ENCODE results near the gene TICRR.

Gene TICRR

DNA sequence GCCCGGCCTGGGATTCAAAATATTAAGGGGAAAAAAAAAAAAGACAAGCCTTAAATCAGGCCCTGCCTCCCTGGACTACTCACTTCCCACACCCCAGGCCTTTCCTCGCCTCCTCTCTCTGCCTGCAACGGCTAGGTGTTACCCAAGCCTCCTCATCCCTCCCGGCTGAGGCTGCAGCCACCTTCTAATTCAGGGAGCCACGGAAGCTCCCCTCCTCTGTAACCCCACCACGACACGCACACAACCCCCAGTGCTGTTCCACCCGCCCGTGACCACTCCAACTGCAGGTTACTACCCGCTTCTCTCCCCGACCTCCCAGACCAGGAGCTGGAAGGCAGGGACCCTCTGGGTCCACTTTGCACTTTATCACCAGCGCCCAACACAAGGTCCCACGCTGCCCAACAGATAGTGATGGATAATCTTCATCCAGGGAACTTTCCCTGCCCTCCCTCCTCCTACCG lies 79.1 kb downstream of the TICRR start:
- DNase-seq (ENCODE audit: low read depth, low spot score): no peak

DNA sequence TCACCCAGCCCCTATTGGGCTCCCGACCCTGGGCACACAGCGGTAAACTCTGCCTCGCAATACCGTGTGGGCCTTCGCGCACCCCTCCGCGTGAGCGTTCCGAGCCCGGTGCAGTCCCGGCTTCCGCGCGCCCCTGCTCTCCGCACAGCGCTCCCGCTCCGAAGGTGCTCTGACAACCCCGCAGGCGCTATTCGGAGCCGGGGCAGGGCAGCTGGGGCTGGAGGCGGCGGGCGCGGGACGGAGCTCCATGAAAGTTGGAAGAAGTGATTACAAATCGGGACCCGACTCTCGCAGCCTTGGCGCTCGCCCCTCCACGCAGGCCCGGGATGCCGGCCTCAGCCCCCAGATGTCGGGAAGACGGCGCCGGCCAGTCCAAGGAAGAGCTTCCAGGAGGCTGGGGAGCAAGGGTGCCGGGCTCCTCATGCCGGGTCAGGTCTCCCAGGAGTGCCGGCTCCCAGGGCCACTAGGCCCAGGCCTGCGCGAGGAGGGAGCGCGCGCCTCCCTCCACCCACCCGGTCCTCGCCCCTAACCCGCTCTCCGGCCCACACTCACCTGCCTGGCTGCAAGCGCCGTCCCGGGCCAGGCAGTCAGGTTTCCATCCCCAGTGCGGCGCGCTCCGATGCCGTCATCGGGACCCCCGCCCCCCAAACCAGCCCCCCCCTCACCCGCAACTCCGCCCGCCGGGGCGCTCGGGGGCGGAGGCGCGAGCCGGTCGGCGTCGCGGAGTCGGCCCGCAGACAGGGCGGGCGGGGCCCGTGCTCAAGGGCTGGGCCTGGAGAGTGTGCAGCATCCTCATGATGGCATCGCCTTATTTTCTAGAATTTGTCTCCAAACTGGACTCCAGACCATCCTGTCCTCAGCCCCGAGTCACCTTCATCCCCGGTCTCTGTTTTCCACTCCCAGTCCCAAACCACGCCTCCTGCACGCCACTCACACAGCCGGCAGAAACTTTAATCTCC lies 79.9 kb downstream of the TICRR start, which contains the start of gene KIF7:
TSS of gene KIF7 (minus strand) at position 621 of the 959 bp plus-strand sequence. CDS start 2,537 bp downstream, outside the sequence.
- no peak for DNase-seq (ENCODE audit: low read depth, low spot score)

DNA sequence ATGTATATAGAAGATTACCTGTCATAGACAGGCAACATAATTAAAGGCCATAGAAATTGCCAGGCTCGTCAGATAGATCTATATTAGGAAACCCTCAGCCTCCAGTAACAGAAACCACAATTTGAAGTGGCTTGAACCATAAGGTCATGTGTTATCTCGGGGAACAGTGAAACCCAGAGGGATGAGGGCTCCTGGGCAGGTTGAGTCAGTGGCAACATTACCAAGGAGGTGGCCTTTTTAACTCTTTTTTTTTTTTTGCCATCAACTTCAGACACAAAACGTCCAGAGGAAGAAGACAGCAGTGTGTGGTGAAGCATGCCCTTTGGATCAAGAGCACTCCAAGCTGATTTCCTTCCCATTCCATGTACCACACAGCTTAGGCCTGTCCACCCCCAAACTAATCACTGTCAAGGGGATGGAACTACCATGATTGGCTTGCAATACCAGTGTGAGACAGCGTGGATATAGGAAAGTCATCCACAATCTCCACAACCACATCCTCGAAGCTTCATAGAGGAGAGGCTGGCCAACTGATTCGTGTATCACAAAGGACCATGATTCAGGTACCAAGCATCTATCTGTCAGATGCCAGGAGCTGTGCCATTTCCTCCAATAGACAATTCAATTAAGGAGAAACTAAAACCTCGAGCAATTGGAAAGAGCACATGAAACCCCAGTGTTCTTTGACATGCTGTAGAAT lies 81.0 kb downstream of the TICRR start:
- DNase-seq (ENCODE audit: low read depth, low spot score): no peak

DNA sequence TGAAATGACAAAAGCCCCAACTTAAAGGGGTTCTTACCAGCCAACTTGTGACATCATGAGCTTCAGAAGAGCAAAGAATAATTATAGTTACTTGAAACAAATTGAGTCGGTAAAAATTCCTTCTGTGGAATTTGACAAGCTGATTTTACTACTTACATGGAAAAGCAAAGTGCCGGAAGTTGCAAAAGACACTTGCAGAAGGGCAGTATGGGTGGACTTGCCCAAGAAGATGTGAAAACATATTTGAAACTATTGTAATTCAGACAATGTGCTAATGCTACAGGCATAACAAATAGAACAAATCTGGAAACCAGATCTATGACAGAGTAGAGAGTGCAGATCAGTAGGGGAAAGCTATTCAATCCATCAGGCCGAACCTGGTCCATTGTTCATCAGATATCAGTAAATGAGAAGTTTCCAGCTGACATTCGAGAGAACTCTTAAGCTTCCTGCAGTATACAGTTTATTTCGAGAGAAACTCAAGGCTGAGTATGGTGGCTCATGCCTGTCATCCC lies 82.5 kb downstream of the TICRR start:
- no peak for DNase-seq (ENCODE audit: low read depth, low spot score)

DNA sequence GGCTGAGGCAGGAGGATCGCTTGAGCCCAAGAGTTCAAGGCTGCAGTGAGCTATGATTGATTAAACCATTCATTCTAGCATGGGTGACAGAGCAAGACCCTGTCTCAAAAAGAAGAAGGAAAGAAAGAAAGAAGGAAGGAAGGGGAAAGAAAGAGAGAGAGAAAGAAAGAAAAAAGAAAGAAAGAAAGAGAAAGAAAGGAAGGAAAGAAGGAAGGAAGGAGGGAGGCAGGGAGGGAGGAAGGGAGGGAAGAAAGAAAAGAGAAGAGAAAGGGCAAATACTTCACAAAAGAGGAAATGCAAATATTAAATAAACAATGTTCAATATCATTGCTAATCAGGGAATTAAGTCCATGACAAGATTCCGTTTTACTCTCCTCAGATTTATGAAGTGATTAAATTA lies 84.0 kb downstream of the TICRR start:
- no peak for DNase-seq (ENCODE audit: low read depth, low spot score)

DNA sequence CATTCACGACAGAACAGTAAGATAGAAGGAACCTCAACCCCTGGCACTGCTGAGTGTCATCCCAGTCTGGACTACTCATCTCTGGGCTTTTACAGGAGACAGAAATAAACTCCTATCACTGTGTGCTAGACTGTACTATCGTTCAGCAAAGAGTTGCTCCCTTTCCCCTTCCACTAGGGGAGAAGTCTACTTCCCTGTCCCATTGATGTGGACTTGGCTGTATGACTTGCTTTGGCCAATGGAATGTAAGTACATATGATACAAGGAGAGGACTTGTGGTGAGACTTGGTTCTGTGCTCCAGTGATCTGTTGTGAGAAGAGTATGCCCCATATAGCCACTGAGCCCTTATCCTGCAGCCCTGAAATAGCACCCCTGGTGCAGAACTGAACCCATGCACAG lies 85.3 kb downstream of the TICRR start:
- no peak for DNase-seq (ENCODE audit: low read depth, low spot score)

DNA sequence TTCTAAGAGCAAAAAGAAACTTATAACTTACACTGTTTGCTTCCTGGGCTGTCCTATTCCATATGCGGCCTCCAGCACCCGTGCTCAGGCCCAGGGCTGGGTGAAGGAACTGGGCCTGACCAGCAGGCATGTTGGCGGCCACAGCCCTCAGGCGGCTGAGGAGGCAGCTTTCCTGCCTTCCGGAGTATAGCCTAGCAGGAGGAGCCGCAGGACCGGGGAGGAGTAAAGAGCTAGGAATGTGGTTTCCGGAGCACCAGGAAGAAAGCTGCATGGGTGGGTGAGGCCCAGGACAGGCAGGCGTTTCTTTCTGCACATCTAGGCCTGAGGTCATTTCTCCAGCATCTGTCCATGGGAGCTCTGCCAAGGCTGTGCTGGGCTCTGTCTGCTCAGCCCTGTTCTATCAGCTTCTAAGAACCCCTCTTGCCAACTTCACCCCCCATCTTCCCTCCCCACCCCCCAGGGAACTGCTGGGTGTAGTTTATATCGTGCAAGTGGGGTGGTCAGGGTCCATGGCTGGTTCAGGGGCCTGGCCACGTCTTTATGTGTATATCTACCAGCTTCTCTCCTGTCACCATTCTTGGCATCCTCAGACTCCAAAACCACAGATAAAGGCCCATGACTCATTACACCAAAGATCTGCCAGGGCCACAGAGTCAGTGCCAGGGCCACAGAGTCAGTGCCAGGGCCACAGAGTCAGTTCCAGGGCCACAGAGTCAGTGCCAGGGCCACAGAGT lies 87.8 kb downstream of the TICRR start:
- DNase-seq (ENCODE audit: low read depth, low spot score): no peak

DNA sequence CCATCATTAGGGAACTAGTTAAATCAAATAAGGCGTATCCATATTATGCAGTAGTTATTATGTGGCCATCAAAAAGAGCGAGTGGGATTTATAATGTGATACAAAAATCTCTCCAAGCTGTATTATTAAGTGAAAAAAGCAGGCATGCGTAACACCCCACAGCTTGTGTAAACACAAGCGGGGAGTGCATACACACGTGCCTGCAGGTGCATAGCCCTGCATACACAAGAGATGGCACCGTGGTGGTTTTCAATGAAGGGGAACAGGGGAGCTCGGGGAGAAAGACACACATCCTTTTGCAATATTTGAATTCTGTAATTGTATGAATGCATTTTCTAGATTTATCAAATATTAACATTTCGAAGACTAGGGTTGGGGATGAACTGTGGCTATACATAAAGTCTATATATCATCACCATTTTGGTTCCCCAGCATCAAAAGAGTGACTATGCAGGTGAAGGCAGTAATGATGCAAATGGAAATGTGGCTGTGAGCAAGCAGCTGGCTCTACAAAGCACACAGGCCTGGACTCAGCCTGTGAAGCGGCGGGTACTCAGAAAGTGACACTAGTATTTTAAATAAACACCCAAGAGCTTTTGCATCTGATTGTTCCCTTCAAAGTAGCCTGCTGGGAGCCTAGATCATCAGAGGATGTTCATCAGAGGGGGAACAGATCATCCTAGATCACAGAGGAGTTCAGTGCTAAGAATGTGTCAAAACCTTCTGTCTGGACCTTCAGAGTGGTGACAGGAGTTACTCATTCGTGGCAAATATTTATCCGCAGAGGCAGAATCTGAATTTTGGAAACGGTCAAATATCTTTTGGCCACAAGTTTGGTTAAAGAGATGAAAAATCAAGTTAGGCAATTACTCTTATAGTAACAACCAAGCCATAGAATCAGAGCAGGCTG lies 89.4 kb downstream of the TICRR start:
- no peak for DNase-seq (ENCODE audit: low read depth, low spot score)

DNA sequence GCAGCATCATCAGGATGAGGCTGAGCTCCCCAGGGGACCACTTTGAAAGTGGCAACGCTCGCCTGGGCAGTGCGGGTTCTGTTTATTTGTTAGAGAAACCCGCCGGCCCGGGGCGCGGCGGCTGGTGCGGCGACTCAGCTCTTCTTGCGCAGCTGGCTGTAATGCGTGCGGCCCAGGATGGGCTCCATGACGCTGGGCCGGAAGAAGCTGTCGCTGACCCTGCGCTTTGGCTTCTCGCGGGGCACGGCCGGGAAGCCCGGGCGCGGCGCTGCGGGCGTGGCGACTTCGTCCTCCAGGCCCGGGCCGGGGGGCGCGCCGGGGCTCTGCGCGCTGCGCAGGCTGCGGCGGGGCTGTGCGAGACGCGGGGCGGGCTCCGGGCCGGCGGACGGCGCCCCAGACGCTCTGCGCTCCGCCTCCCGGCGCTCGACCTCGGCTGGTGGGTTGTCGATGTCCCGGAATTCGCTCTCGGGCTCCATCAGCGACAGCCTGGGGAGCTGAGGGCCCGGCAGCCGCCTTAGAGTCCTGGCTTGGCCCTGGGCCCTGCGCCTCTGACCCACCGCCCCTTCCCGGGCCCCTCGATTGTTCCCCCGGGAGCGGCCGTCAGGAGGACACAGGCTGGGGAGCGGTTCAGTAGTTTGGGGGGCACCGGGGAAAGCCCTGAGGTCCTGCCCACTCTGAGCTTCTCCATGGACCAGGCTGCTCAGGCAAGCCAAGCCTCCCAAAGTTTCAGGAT lies 90.3 kb downstream of the TICRR start:
- no peak for DNase-seq (ENCODE audit: low read depth, low spot score)

DNA sequence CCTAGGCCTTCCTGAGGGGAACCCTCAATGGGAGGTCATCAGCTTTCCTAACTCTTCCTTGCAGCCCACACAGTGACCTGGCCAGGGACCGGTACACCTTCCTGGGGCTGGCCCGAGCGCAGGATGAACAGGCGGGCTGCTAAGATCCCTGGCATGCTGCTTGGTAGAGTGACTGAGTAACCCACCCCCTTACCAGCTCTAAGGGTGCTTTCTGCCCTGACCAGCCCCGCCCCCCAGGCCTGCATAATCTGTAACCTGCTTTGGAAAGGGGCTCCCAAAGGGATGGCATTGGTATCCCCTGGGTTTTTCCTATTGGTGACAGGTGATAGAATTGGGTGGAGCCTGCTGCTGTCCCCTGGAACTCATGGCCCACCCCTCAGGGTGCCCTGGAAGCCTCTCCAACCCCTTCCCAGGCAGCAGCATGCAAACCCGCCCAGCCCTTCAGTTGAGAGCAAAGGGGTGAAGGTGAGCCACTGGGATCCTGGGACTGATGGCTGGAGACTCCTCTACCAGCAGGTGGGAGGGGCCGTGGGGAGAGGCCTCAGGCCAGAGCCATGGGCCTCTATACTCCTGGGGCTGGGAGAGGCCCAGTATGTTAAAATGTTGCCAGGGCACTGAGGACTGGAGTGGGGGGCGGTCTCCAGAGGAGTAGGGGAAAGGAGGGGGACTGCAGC lies 91.1 kb downstream of the TICRR start:
- DNase-seq (ENCODE audit: low read depth, low spot score): no peak

DNA sequence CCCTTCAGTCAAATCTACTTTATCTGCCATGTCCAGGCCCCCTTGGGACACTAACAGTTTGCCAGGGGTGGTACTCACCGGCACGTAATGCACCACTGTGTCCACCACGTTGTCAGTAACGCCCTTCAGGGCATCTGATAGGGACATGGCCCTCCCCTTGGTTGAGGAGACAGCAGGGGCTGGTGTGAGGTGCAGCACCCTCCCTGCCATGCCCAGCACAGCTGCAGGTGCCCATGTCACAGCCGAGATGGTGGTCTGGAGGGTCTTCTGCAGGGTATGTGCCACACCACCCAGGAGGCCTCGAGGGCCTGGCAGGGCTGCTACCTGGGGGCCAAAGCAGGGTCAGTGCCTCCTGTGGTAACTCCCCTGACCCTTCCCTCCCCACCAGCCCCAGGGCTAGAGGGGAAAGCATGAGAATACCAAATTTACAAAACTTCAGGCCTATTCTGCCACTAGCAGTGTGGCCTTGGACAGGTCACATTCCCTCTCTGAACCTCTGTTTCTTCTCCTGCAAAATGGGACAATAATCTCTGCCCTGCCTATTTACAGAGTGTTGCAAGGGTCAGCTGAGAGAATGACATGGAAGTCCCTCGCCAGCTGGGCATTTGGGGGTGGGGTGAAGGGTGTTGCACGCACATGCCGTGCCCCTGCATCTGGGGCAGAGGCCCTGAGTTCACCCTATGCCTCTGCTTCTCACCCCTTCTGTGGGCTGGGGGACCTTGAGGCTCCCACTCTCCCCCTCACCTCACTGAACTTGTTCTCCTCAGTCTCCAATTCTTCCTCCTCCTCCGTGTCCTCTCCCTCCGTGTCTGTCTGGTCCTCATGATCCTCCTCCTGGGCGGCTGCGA lies 91.8 kb downstream of the TICRR start:
- DNase-seq (ENCODE audit: low read depth, low spot score): no peak

DNA sequence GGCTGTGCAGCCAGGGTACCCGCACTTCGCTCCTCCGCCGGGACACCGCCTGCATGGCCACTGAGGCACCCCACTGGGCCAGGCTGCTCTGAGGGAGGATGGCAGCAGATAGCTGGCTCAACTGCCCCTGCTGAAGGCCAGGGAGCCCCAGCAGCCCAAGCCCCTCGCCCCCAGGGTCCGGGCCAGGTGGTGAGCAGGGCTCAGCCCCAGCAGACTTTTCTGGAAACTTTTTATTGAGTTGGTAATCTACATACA lies 92.4 kb downstream of the TICRR start:
- no peak for DNase-seq (ENCODE audit: low read depth, low spot score)

DNA sequence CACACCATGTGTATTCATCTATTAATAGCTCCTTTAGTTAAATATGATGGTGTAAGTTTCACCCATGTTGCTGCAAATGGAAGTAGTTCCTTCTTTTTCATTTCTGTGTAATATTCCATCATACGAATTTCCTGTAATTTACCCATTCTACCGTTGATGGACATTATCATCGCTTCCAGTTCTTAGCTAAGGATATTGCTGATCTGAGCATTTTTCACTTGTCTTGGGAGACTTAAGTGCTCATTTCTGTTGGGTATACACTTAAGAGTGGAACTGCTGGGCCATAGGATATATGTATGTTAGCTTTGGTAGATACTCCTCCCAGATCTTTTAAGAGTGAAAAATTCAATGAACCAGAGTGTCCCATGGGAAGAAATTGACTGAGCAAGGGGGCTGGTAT lies 92.9 kb downstream of the TICRR start:
- no peak for DNase-seq (ENCODE audit: low read depth, low spot score)

DNA sequence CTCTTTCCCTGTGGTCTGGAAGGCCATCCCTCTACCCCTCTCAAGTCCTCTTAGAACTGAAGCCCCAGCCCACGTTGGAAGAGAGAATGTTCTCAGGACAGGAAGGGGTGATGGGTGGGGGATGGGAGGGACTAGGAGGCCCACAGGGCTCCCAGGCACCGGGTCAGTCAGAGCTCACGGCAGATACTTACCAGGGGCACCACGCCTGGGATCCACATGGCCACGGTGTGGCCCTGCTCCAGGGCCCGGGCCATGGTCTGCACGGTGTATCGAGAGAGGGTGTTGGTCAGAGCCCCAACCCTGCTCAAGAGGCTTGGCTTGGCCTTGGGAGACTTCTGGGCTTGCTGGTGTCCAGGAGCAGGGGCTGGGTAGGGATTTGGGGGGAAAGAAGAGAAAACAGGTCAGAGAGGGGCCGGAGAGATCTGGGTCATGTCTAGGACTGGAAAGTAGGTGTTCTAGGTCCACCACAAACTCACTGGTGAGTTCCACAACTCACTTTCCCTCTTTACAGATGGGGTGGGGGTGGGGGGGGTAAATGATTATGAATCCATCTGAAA lies 94.1 kb downstream of the TICRR start:
- no peak for DNase-seq (ENCODE audit: low read depth, low spot score)

DNA sequence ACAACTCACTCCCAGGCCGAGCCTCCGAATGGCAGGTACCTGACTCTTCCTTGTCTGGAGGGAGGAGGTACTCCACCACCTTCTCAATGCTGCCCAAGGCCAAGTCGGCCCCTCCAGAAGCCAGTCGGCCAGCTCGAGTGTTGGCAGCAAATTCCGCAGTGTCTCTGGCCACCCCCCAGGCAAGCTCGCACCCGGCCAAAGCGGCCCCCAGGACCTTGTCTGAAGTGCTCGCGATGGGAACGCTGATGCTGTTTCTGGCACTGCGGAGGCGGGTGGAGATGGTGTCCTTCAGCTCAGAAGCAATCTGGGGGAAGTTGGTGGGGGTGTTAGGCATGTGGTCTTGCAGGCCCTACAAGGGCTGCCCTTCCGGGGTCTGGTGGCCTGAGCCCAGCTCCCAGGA lies 94.7 kb downstream of the TICRR start:
- DNase-seq (ENCODE audit: low read depth, low spot score): no peak

DNA sequence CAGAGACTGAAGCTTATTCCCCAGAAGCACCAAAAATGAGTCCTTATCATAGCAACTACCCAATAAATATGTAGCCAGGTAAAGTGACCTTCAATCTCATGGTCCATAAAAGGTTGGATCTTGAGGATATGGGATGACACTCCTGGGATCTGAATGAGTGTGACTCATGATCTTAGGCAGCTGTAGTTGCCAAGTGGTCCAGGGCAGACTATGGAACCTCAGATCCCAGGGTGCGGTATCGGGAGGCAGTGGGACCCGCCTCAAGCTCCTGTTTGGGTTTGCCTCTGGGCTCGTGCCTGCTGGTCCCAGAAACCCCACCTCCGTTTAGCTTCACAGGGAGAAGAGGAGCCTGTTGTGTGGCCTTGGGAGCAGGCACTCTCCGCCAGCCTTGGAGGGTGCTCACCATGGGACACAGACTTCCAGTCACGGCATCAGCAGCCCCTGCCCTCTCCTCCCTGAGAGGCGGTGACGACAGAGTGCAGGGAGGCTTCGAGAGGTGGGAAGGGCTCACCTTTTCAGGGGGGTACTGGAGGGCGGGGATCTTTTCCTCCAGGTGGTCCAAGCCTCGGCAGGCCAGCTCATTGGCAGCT lies 95.8 kb downstream of the TICRR start:
- DNase-seq (ENCODE audit: low read depth, low spot score): no peak

DNA sequence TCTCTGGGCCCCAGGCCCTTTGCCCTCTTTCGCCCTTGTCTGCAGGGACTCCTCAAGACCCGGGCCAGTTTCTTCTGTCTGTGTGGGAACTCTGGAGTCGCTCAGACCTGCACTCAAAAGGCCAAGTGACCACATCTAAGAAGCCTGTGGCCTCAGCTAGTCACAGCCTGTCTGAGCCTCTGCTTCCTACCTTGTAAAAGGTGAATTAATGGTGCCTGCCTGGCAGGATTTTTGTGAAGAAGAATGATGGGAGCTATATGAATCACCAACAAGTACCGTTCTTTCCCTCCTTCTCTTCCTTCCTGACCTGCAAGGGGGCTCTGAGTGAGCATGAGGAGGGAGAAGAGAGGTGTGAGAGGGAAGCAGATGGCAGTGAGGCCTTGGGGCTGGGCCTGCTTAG lies 96.4 kb downstream of the TICRR start:
- no peak for DNase-seq (ENCODE audit: low read depth, low spot score)
